A549 (cell line): Measurements from ENCODE around the gene SMIM45.
"Not testable (repeated sequence)": the region's sequence is repeated elsewhere in the genome, so short reads cannot be mapped to it uniquely, and the experiment has no call there.

Source experiments
- ATAC-seq, 2 experiments: fragments of 200-7000 bp in 1 of 2; fragments of >200 bp in 1 of 2; cut with Nextera tagmentation in 1 of 2; cut with Tn5 transposase in 1 of 2; 3 replicates each; pipeline versions ENCODE4 v1.8.0 to v1.9.1; 2018 to 2020; ENCODE audit warnings: mild to moderate bottlenecking in 1 of 2, moderate library complexity in 1 of 2
- CTCF ChIA-PET: fragments of 300-600 bp; sonication (Branson Sonifier 250); formaldehyde crosslinking; extraction: SDS; loops from one replicate; lab custom pipeline; 2021; ENCODE audit warnings: antibody characterized with exemption, inconsistent platforms; lab: Yijun Ruan, JAX
- POLR2A ChIA-PET: fragments of 350-600 bp; formaldehyde crosslinking; extraction: SDS; loops from one replicate; lab custom pipeline; 2021; ENCODE audit warnings: antibody characterized with exemption, inconsistent platforms; lab: Yijun Ruan, JAX
- DNase-seq, 2 experiments: peaks; one replicate each; pipeline versions ENCODE4 v3.0.0 to v3.0.0-alpha.2; 2011 to 2016; ENCODE audit warnings: low read depth in 1 of 2, low spot score in 1 of 2
- FAIRE-seq: peaks from 2 replicates; lab custom pipeline; 2011; peaks lifted over from hg19 to GRCh38; lab: Jason Lieb, UNC
- H3K27ac ChIP-seq, 2 experiments: fragments of >200 bp; sonication (Bioruptor Twin); formaldehyde crosslinking; 3 replicates each; pipeline ENCODE4 v1.5.1; 2016 to 2017
- H3K4me1 ChIP-seq: fragments of >200 bp; sonication (Bioruptor Twin); formaldehyde crosslinking; 3 replicates; pipeline ENCODE4 v1.6.1; 2016
- H3K4me2 ChIP-seq: fragments of >200 bp; sonication (Bioruptor Twin); formaldehyde crosslinking; 3 replicates; pipeline ENCODE4 v1.6.1; 2016
- H3K4me3 ChIP-seq: fragments of >200 bp; sonication (Bioruptor Twin); formaldehyde crosslinking; 3 replicates; pipeline ENCODE4 v1.5.1; 2016
- H3K9me3 ChIP-seq: fragments of >200 bp; sonication (Bioruptor Twin); formaldehyde crosslinking; 3 replicates; pipeline ENCODE4 v1.6.1; 2016
- CEBPB ChIP-seq, 2 experiments: fragments of >200 bp in 1 of 2; sonication (Bioruptor Twin) in 1 of 2; formaldehyde crosslinking in 1 of 2; IDR thresholded peaks; 2 replicates each; pipeline ENCODE4 v1.6.1; 2012 to 2016
- EHF ChIP-seq: fragments of 250-450 bp; sonication (Bioruptor Pico); IDR thresholded peaks from 2 replicates; pipeline ENCODE4 v1.5.0; 2020; ENCODE audit warnings: mild to moderate bottlenecking
- ESRRA ChIP-seq: fragments of 150-350 bp; IDR thresholded peaks from 2 replicates; pipeline ENCODE4 v1.6.1; 2014; ENCODE audit warnings: mild to moderate bottlenecking, low read length, borderline replicate concordance
- FOSB ChIP-seq: fragments of 250-450 bp; sonication (Bioruptor Pico); IDR thresholded peaks from 2 replicates; pipeline ENCODE4 v1.5.0; 2020; ENCODE audit warnings: mild to moderate bottlenecking, moderate library complexity
- FOXS1 ChIP-seq: fragments of 250-450 bp; sonication (Bioruptor Pico); IDR thresholded peaks from 2 replicates; pipeline ENCODE4 v1.5.0; 2020; ENCODE audit warnings: mild to moderate bottlenecking, moderate library complexity
- HDAC2 ChIP-seq: fragments of 200-600 bp; sonication (generic); IDR thresholded peaks from 2 replicates; pipeline ENCODE4 v1.6.1; 2016
- JUN ChIP-seq, 2 experiments: fragments of >200 bp; sonication (Bioruptor Twin); formaldehyde crosslinking; IDR thresholded peaks; 2 replicates in 1 of 2; 3 replicates in 1 of 2; pipeline ENCODE4 v1.6.1; 2016 to 2017
- MAX ChIP-seq: IDR thresholded peaks from 2 replicates; pipeline ENCODE4 v1.6.1; 2012
- NFE2L2 ChIP-seq: fragments of 150-350 bp; conservative IDR thresholded peaks from 2 replicates; pipeline ENCODE4 v1.6.1; 2014; ENCODE audit warnings: low read length
- NPAS2 ChIP-seq: fragments of 250-450 bp; sonication (Bioruptor Pico); IDR thresholded peaks from 2 replicates; pipeline ENCODE4 v1.8.0; 2022; ENCODE audit warnings: mild to moderate bottlenecking, moderate library complexity, borderline replicate concordance
- RARB ChIP-seq: fragments of 250-450 bp; sonication (Bioruptor Pico); IDR thresholded peaks from 2 replicates; pipeline ENCODE4 v1.8.0; 2021; ENCODE audit warnings: mild to moderate bottlenecking, moderate library complexity
- RCOR1 ChIP-seq: fragments of 150-350 bp; IDR thresholded peaks from 2 replicates; pipeline ENCODE4 v1.6.1; 2014; ENCODE audit warnings: antibody characterized with exemption, low read length, low read depth
- RFX5 ChIP-seq: fragments of 450-650 bp; IDR thresholded peaks from 2 replicates; pipeline ENCODE4 v1.7.1; 2014; ENCODE audit warnings: antibody characterized with exemption, mild to moderate bottlenecking, moderate library complexity
- RNF2 ChIP-seq: fragments of 200-600 bp; sonication (generic); IDR thresholded peaks from 2 replicates; pipeline ENCODE4 v1.6.1; 2016; ENCODE audit warnings: low read depth, mild to moderate bottlenecking, antibody characterized with exemption, moderate library complexity, borderline replicate concordance
- TFCP2L1 ChIP-seq: fragments of 250-450 bp; sonication (Bioruptor Pico); IDR thresholded peaks from 2 replicates; pipeline ENCODE4 v1.5.0; 2021; ENCODE audit warnings: mild to moderate bottlenecking
- ZNF302 ChIP-seq: fragments of 250-450 bp; sonication (Bioruptor Pico); IDR thresholded peaks from 2 replicates; pipeline ENCODE4 v1.9.0; 2021; ENCODE audit warnings: inconsistent platforms, mild to moderate bottlenecking, moderate library complexity
- WGBS: methylation state at CpG from one replicate; pipeline ENCODE4 v1.1.6; 2017; ENCODE audit errors: missing lambda C conversion rate; 5-methylcytosine and 5-hydroxymethylcytosine counted together
- TF ChIP-seq, protein P1 (sequence below): fragments of >200 bp; sonication (Bioruptor Twin); formaldehyde crosslinking; IDR thresholded peaks from 3 replicates; pipeline ENCODE4 v1.6.1; 2016
- TF ChIP-seq, protein P2 (sequence below): fragments of >200 bp; sonication (Bioruptor Twin); formaldehyde crosslinking; IDR thresholded peaks from 3 replicates; pipeline ENCODE4 v1.5.1; 2016
- TF ChIP-seq, protein P3 (sequence below): IDR thresholded peaks from 2 replicates; pipeline ENCODE4 v1.6.1; 2012; ENCODE audit warnings: low read depth, borderline replicate concordance

Gene SMIM45

DNA sequence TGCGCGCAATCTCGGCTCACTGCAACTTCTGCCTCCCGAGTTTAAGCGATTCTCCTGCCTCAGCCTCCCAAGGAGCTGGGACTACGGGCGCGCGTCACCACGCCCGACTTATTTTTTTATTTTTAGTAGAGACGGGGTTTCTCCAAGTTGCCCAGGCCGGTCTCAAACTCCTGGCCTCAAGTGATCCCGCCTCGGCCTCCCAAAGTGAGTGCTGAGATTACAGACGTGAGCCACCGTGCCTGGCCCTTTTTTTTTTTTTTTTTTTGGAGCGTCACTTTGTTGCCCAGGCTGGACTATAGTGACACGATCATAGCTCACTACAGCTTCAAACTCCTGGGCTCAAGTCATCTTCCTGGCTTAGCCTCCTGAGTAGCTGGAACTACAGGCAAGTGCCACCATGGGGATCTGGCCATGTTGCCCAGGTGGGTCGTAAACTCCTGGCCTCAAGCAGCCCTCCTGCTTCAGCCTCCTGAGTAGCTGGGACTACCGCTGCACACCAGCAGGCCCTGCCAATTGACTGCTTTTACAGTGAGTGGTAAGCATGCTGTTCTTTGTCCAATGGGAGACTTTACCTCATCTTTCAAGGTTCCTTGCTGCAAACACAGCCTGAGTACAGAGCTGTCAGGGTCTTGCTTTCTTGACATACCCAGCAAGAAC is 4.4 kb upstream of the SMIM45 start:
- CTCF ChIA-PET, result interaction anchor here (1.0 to 2.2 kb wide), 8 partner anchors 9 to 283 kb away, joined by 3 to 18 read pairs (median 4); no protein-coding TSS in a partner anchor
- FAIRE-seq, result no peak
- no peak for TF ChIP-seq RFX5
- TF ChIP-seq CEBPB (IDR thresholded peaks at IDR 0.05), result no peak
- TF ChIP-seq JUN (IDR thresholded peaks at IDR 0.05), result no peak
- no peak for TF ChIP-seq NFE2L2
- no peak for TF ChIP-seq TFCP2L1 (CRISPR knock-in tag)
- TF ChIP-seq, protein P1, sequence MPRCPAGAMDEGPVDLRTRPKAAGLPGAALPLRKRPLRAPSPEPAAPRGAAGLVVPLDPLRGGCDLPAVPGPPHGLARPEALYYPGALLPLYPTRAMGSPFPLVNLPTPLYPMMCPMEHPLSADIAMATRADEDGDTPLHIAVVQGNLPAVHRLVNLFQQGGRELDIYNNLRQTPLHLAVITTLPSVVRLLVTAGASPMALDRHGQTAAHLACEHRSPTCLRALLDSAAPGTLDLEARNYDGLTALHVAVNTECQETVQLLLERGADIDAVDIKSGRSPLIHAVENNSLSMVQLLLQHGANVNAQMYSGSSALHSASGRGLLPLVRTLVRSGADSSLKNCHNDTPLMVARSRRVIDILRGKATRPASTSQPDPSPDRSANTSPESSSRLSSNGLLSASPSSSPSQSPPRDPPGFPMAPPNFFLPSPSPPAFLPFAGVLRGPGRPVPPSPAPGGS, result no peak
- TF ChIP-seq, protein P2, sequence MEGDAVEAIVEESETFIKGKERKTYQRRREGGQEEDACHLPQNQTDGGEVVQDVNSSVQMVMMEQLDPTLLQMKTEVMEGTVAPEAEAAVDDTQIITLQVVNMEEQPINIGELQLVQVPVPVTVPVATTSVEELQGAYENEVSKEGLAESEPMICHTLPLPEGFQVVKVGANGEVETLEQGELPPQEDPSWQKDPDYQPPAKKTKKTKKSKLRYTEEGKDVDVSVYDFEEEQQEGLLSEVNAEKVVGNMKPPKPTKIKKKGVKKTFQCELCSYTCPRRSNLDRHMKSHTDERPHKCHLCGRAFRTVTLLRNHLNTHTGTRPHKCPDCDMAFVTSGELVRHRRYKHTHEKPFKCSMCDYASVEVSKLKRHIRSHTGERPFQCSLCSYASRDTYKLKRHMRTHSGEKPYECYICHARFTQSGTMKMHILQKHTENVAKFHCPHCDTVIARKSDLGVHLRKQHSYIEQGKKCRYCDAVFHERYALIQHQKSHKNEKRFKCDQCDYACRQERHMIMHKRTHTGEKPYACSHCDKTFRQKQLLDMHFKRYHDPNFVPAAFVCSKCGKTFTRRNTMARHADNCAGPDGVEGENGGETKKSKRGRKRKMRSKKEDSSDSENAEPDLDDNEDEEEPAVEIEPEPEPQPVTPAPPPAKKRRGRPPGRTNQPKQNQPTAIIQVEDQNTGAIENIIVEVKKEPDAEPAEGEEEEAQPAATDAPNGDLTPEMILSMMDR, result no peak
- TF ChIP-seq NPAS2 (CRISPR knock-in tag), result no peak
- no peak for ATAC-seq
- Histone ChIP-seq H3K9me3 (no peaks in the 10 kb centered on the region), H3K4me1 (peaks cover 12% of the 10 kb centered on the region; the same call in 2 of the 3 replicates), H3K4me3 (peak overlapping the region; percentile 92), H3K4me2 (peak overlapping the region; percentile 80), H3K27ac (peak overlapping the region; percentile 90 to 95)
- POLR2A ChIA-PET, result interaction anchor here (0.5 to 1.1 kb wide), 4 partner anchors 122 to 562 kb away, joined by 4 to 5 read pairs (median 5); partner anchors contain the start of gene CCDC134
- DNase-seq, result no peak
- 74% methylated on average over 21 of the region's 21 CpGs for WGBS

DNA sequence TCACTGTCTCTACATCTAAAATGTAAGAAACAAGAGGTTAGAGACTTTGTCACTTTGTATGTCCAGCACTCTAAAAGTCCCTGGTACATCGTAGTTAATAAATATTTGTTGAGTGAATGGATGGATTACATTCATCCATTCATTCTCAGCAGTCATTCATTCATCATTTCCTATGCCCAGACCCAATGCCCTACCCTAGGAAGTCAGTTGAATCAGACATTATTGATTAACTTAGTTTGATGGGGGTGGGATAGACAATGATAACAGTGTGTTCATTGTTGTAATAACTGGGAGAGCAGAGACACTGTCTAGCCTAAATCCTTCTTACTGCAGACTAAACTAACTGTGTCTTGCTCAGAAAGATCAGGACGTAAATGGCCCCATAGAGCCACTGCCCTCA is 3.8 kb upstream of the SMIM45 start:
- POLR2A ChIA-PET, result interaction anchor here (0.6 kb wide), 1 partner anchor 562 kb away, joined by 5 read pairs; no protein-coding TSS in a partner anchor
- Histone ChIP-seq H3K4me3 (no peak overlapping the region), H3K4me2 (no peak overlapping the region), H3K27ac (no peak overlapping the region), H3K9me3 (no peaks in the 10 kb centered on the region), H3K4me1 (peaks cover 12% of the 10 kb centered on the region; the same call in 2 of the 3 replicates)
- CTCF ChIA-PET, result interaction anchor here (1.0 to 1.7 kb wide), 4 partner anchors 9 to 251 kb away, joined by 3 to 5 read pairs (median 4); no protein-coding TSS in a partner anchor
- TF ChIP-seq RCOR1, result no peak
- TF ChIP-seq FOSB (CRISPR knock-in tag), result no peak
- no peak for ATAC-seq
- no peak for DNase-seq
- FAIRE-seq, result no peak
- 93% methylated on average over 2 of the region's 2 CpGs for WGBS

DNA sequence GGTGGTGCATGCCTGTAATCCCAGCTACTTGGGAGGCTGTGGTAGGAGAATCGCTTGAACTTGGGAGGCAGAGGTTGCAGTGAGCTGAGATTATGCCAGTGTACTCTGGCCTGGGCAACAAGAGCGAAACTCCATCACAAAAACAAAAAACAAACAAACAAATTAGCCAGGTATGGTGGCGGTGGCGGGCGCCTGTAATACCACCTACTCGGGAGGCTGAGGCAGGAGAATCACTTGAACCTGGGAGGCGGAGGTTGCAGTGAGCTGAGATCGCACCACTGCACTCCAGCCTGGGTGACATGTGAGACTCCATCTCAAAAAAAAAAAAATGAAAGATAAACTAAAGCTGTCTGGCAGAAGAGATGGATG is 3.0 kb upstream of the SMIM45 start:
- FAIRE-seq, POLR2A ChIA-PET, H3K4me3 ChIP-seq, ATAC-seq, H3K4me2 ChIP-seq, H3K27ac ChIP-seq, H3K9me3 ChIP-seq, DNase-seq: not testable (repeated sequence)
- CTCF ChIA-PET, result interaction anchor here (1.5 to 1.7 kb wide), 3 partner anchors 10 to 252 kb away, joined by 3 to 5 read pairs (median 4); no protein-coding TSS in a partner anchor
- peaks cover 12% of the 10 kb centered on the region; the same call in 2 of the 3 replicates for H3K4me1 ChIP-seq
- 94% methylated on average over 8 of the region's 8 CpGs for WGBS

DNA sequence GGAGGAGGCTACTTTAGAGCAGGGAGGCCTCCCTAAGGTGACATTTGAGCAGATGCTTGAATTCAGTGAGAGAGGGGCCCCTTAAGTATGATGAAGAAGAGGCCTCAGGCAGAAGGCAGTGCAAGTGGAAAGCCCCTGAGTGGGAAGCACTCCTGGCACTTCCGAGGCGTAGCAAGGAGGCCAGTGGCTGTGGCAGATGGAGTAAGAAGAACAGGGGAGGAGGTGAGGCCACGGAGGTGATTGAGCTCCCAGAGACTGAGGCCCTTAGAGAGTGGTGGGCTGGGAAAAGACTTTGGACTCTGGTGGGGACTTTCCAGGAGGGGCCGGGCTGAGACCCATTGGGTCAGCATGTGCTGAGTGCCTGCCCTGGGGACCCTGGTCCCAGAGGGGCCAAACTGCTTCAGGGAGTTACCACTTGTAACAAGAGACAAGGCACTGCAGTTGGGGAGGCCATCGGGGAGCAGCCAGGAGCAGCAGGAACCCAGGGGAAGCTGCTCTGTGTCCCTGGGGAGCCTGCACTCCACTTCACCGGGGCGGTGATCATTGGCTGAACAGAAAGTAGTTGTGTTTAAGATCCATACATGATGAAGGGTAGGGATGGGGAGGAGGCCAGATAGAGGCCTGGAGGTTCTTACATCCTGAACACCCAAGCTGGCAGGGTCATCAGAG is 2.5 kb upstream of the SMIM45 start:
- POLR2A ChIA-PET, result no interaction called here
- FAIRE-seq, result no peak

More for the DNA sequence above, 2.5 kb upstream of the SMIM45 start:
- Histone ChIP-seq H3K27ac (no peak overlapping the region), H3K4me1 (peaks cover 12% of the 10 kb centered on the region; the same call in 2 of the 3 replicates), H3K9me3 (no peaks in the 10 kb centered on the region), H3K4me2 (no peak overlapping the region), H3K4me3 (no peak overlapping the region)
- 90% methylated on average over 7 of the region's 7 CpGs for WGBS
- CTCF ChIA-PET, result interaction anchor here (1.0 to 1.7 kb wide), 3 partner anchors 8 to 252 kb away, joined by 3 to 5 read pairs (median 5); no protein-coding TSS in a partner anchor
- no peak for DNase-seq
- ATAC-seq, result no peak
- TF ChIP-seq EHF (CRISPR knock-in tag) (no peak), ESRRA (no peak), HDAC2 (no peak), NPAS2 (CRISPR knock-in tag) (no peak), RARB (no peak), RNF2 (no peak), FOXS1 (no peak), MAX (no peak), ZNF302 (no peak)
- TF ChIP-seq, protein P3, sequence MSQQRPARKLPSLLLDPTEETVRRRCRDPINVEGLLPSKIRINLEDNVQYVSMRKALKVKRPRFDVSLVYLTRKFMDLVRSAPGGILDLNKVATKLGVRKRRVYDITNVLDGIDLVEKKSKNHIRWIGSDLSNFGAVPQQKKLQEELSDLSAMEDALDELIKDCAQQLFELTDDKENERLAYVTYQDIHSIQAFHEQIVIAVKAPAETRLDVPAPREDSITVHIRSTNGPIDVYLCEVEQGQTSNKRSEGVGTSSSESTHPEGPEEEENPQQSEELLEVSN, result no peak
